ENCODE data around the gene ATP9B.

The ATP9B gene

GRCh38 chr18:79379931-79380815 lies 311.0 kb downstream of the ATP9B start:
- peaks cover 19% of the 10 kb centered on the region for H3K36me3 ChIP-seq (replicated peaks; ENCODE audit: low read depth, low read length)
- H4K20me1 ChIP-seq (ENCODE audit: insufficient read depth, low read length): no peaks in the 10 kb centered on the region
- H3K4me2 ChIP-seq (ENCODE audit: low read length): peak overlapping the region; percentile 82
- no peak overlapping the region for H2AFZ ChIP-seq (ENCODE audit: low read depth, low read length)
- H3K27me3 ChIP-seq (ENCODE audit: low read depth, low read length): no peaks in the 10 kb centered on the region
- peak overlapping the region; percentile 55; the same call in 1 of the 2 replicates for H3K9ac ChIP-seq (ENCODE audit: low read length)
- H3K27ac ChIP-seq (ENCODE audit: low read length): peak overlapping the region; percentile 84
- peaks cover 64% of the 10 kb centered on the region for H3K4me1 ChIP-seq (ENCODE audit: low read length)
- no peaks in the 10 kb centered on the region for H3K9me3 ChIP-seq (ENCODE audit: insufficient read depth, low read length)
- TF ChIP-seq CTCF (IDR thresholded peaks at IDR 0.05; ENCODE audit: low read depth, low read length) (no peak), EZH2phosphoT487 (IDR thresholded peaks at IDR 0.05; ENCODE audit: low read depth) (no peak)
- no peaks in the 10 kb centered on the region for H3K79me2 ChIP-seq (ENCODE audit: low read length)
- peak overlapping the region; percentile 55; the same call in 1 of the 2 replicates for H3K4me3 ChIP-seq (ENCODE audit: low read length)

- TF ChIP-seq CTCF (IDR thresholded peaks at IDR 0.05; ENCODE audit: low read depth, low read length): peak; percentile 100
- no peak for TF ChIP-seq EZH2phosphoT487 (IDR thresholded peaks at IDR 0.05; ENCODE audit: low read depth)
- Histone ChIP-seq H3K36me3 (replicated peaks; ENCODE audit: low read depth, low read length) (peaks cover 19% of the 10 kb centered on the region), H3K4me1 (ENCODE audit: low read length) (peaks cover 62% of the 10 kb centered on the region), H3K4me3 (ENCODE audit: low read length) (no peak overlapping the region), H2AFZ (ENCODE audit: low read depth, low read length) (no peak overlapping the region), H3K27me3 (ENCODE audit: low read depth, low read length) (no peaks in the 10 kb centered on the region), H3K27ac (ENCODE audit: low read length) (no peak overlapping the region), H3K79me2 (ENCODE audit: low read length) (no peaks in the 10 kb centered on the region), H3K4me2 (ENCODE audit: low read length) (peak overlapping the region; percentile 23; the same call in 1 of the 2 replicates), H3K9me3 (ENCODE audit: insufficient read depth, low read length) (no peaks in the 10 kb centered on the region), H4K20me1 (ENCODE audit: insufficient read depth, low read length) (no peaks in the 10 kb centered on the region), H3K9ac (ENCODE audit: low read length) (no peak overlapping the region)
Observed at GRCh38 chr18:79380816-79381806, 311.9 kb downstream of the ATP9B start.

GRCh38 chr18:79381811-79382311 lies 312.7 kb downstream of the ATP9B start:
- no peaks in the 10 kb centered on the region for H4K20me1 ChIP-seq (ENCODE audit: insufficient read depth, low read length)
- H3K27ac ChIP-seq (ENCODE audit: low read length): no peak overlapping the region
- no peak overlapping the region for H2AFZ ChIP-seq (ENCODE audit: low read depth, low read length)
- H3K9ac ChIP-seq (ENCODE audit: low read length): no peak overlapping the region
- no peaks in the 10 kb centered on the region for H3K9me3 ChIP-seq (ENCODE audit: insufficient read depth, low read length)
- H3K4me1 ChIP-seq (ENCODE audit: low read length): peaks cover 61% of the 10 kb centered on the region
- peaks cover 19% of the 10 kb centered on the region for H3K36me3 ChIP-seq (replicated peaks; ENCODE audit: low read depth, low read length)
- H3K4me3 ChIP-seq (ENCODE audit: low read length): no peak overlapping the region
- H3K27me3 ChIP-seq (ENCODE audit: low read depth, low read length): no peaks in the 10 kb centered on the region
- no peak overlapping the region for H3K4me2 ChIP-seq (ENCODE audit: low read length)
- no peaks in the 10 kb centered on the region for H3K79me2 ChIP-seq (ENCODE audit: low read length)
- TF ChIP-seq CTCF (IDR thresholded peaks at IDR 0.05; ENCODE audit: low read depth, low read length): no peak
- TF ChIP-seq EZH2phosphoT487 (IDR thresholded peaks at IDR 0.05; ENCODE audit: low read depth): no peak
